ENCODE data around the gene GNG11.

GNG11 gene

GRCh38 chr7:93938293-93938692, 16.8 kb downstream of the GNG11 start:
- no peaks in the 10 kb centered on the region for H3K4me1 ChIP-seq (ENCODE audit: insufficient read depth, insufficient read length)
- TF ChIP-seq SUZ12 (IDR thresholded peaks at IDR 0.05; ENCODE audit: extremely low read depth, insufficient read depth, insufficient read length) (no peak), YY1 (IDR thresholded peaks at IDR 0.05; ENCODE audit: insufficient read depth, insufficient read length) (no peak), ZNF274 (IDR thresholded peaks at IDR 0.05; ENCODE audit: low read depth, low read length) (no peak)
- no peak overlapping the region for H3K4me3 ChIP-seq (ENCODE audit: insufficient read length, low read depth)
- DNase-seq (ENCODE audit: low read depth, low spot score) = no peak
- H3K36me3 ChIP-seq (ENCODE audit: insufficient read depth, insufficient read length, low read length) = no peaks in the 10 kb centered on the region
- no peak overlapping the region for H3K9ac ChIP-seq (ENCODE audit: insufficient read length, low read depth)
- no peaks in the 10 kb centered on the region for H3K9me3 ChIP-seq (ENCODE audit: insufficient read depth, low read length)
- H3K27me3 ChIP-seq (ENCODE audit: insufficient read depth, insufficient read length) = no peaks in the 10 kb centered on the region

GRCh38 chr7:93941945-93942344, 20.4 kb downstream of the GNG11 start:
- Histone ChIP-seq H3K9ac (ENCODE audit: insufficient read length, low read depth) (no peak overlapping the region), H3K36me3 (ENCODE audit: insufficient read depth, insufficient read length, low read length) (no peaks in the 10 kb centered on the region), H3K27me3 (ENCODE audit: insufficient read depth, insufficient read length) (no peaks in the 10 kb centered on the region), H3K4me1 (ENCODE audit: insufficient read depth, insufficient read length) (no peaks in the 10 kb centered on the region), H3K9me3 (ENCODE audit: insufficient read depth, low read length) (no peaks in the 10 kb centered on the region), H3K4me3 (ENCODE audit: insufficient read length, low read depth) (no peak overlapping the region)
- DNase-seq (ENCODE audit: low read depth, low spot score) = no peak
- TF ChIP-seq SUZ12 (IDR thresholded peaks at IDR 0.05; ENCODE audit: extremely low read depth, insufficient read depth, insufficient read length) = no peak
- TF ChIP-seq ZNF274 (IDR thresholded peaks at IDR 0.05; ENCODE audit: low read depth, low read length) = no peak
- TF ChIP-seq YY1 (IDR thresholded peaks at IDR 0.05; ENCODE audit: insufficient read depth, insufficient read length) = no peak

GRCh38 chr7:93943816-93944540, 22.4 kb downstream of the GNG11 start:
- no peak for DNase-seq (ENCODE audit: low read depth, low spot score)
- Histone ChIP-seq H3K27me3 (ENCODE audit: insufficient read depth, insufficient read length) (no peaks in the 10 kb centered on the region), H3K9me3 (ENCODE audit: insufficient read depth, low read length) (no peaks in the 10 kb centered on the region), H3K4me1 (ENCODE audit: insufficient read depth, insufficient read length) (no peaks in the 10 kb centered on the region), H3K4me3 (ENCODE audit: insufficient read length, low read depth) (no peak overlapping the region), H3K36me3 (ENCODE audit: insufficient read depth, insufficient read length, low read length) (no peaks in the 10 kb centered on the region), H3K9ac (ENCODE audit: insufficient read length, low read depth) (no peak overlapping the region)
- TF ChIP-seq YY1 (IDR thresholded peaks at IDR 0.05; ENCODE audit: insufficient read depth, insufficient read length) (no peak), SUZ12 (IDR thresholded peaks at IDR 0.05; ENCODE audit: extremely low read depth, insufficient read depth, insufficient read length) (no peak), ZNF274 (IDR thresholded peaks at IDR 0.05; ENCODE audit: low read depth, low read length) (no peak)

- H3K27me3 ChIP-seq (ENCODE audit: insufficient read depth, insufficient read length) = no peaks in the 10 kb centered on the region
- H3K36me3 ChIP-seq (ENCODE audit: insufficient read depth, insufficient read length, low read length) = no peaks in the 10 kb centered on the region
- no peak overlapping the region for H3K4me3 ChIP-seq (ENCODE audit: insufficient read length, low read depth)
- H3K4me1 ChIP-seq (ENCODE audit: insufficient read depth, insufficient read length) = no peaks in the 10 kb centered on the region
- no peak for DNase-seq (ENCODE audit: low read depth, low spot score)
- TF ChIP-seq YY1 (IDR thresholded peaks at IDR 0.05; ENCODE audit: insufficient read depth, insufficient read length) (no peak), ZNF274 (IDR thresholded peaks at IDR 0.05; ENCODE audit: low read depth, low read length) (no peak), SUZ12 (IDR thresholded peaks at IDR 0.05; ENCODE audit: extremely low read depth, insufficient read depth, insufficient read length) (no peak)
- H3K9me3 ChIP-seq (ENCODE audit: insufficient read depth, low read length) = no peaks in the 10 kb centered on the region
- H3K9ac ChIP-seq (ENCODE audit: insufficient read length, low read depth) = no peak overlapping the region
Measured at GRCh38 chr7:93944673-93945072, 23.1 kb downstream of the GNG11 start.

- Histone ChIP-seq H3K9ac (ENCODE audit: insufficient read length, low read depth) (no peak overlapping the region), H3K4me3 (ENCODE audit: insufficient read length, low read depth) (no peak overlapping the region), H3K9me3 (ENCODE audit: insufficient read depth, low read length) (no peaks in the 10 kb centered on the region), H3K36me3 (ENCODE audit: insufficient read depth, insufficient read length, low read length) (no peaks in the 10 kb centered on the region), H3K27me3 (ENCODE audit: insufficient read depth, insufficient read length) (no peaks in the 10 kb centered on the region), H3K4me1 (ENCODE audit: insufficient read depth, insufficient read length) (no peaks in the 10 kb centered on the region)
- no peak for DNase-seq (ENCODE audit: low read depth, low spot score)
- TF ChIP-seq YY1 (IDR thresholded peaks at IDR 0.05; ENCODE audit: insufficient read depth, insufficient read length) (no peak), SUZ12 (IDR thresholded peaks at IDR 0.05; ENCODE audit: extremely low read depth, insufficient read depth, insufficient read length) (no peak), ZNF274 (IDR thresholded peaks at IDR 0.05; ENCODE audit: low read depth, low read length) (no peak)
Measured at GRCh38 chr7:93945083-93945482, 23.5 kb downstream of the GNG11 start.

GRCh38 chr7:93945756-93946535, 24.4 kb downstream of the GNG11 start:
- Histone ChIP-seq H3K9me3 (ENCODE audit: insufficient read depth, low read length) (no peaks in the 10 kb centered on the region), H3K4me3 (ENCODE audit: insufficient read length, low read depth) (no peak overlapping the region), H3K9ac (ENCODE audit: insufficient read length, low read depth) (no peak overlapping the region), H3K4me1 (ENCODE audit: insufficient read depth, insufficient read length) (no peaks in the 10 kb centered on the region), H3K27me3 (ENCODE audit: insufficient read depth, insufficient read length) (no peaks in the 10 kb centered on the region), H3K36me3 (ENCODE audit: insufficient read depth, insufficient read length, low read length) (no peaks in the 10 kb centered on the region)
- no peak for DNase-seq (ENCODE audit: low read depth, low spot score)
- TF ChIP-seq ZNF274 (IDR thresholded peaks at IDR 0.05; ENCODE audit: low read depth, low read length) = no peak
- no peak for TF ChIP-seq YY1 (IDR thresholded peaks at IDR 0.05; ENCODE audit: insufficient read depth, insufficient read length)
- TF ChIP-seq SUZ12 (IDR thresholded peaks at IDR 0.05; ENCODE audit: extremely low read depth, insufficient read depth, insufficient read length) = no peak

GRCh38 chr7:93948106-93948505, 26.6 kb downstream of the GNG11 start:
- no peak overlapping the region for H3K4me3 ChIP-seq (ENCODE audit: insufficient read length, low read depth)
- H3K27me3 ChIP-seq (ENCODE audit: insufficient read depth, insufficient read length) = no peaks in the 10 kb centered on the region
- H3K9me3 ChIP-seq (ENCODE audit: insufficient read depth, low read length) = no peaks in the 10 kb centered on the region
- no peaks in the 10 kb centered on the region for H3K4me1 ChIP-seq (ENCODE audit: insufficient read depth, insufficient read length)
- TF ChIP-seq ZNF274 (IDR thresholded peaks at IDR 0.05; ENCODE audit: low read depth, low read length) (no peak), SUZ12 (IDR thresholded peaks at IDR 0.05; ENCODE audit: extremely low read depth, insufficient read depth, insufficient read length) (no peak), YY1 (IDR thresholded peaks at IDR 0.05; ENCODE audit: insufficient read depth, insufficient read length) (no peak)
- no peaks in the 10 kb centered on the region for H3K36me3 ChIP-seq (ENCODE audit: insufficient read depth, insufficient read length, low read length)
- DNase-seq (ENCODE audit: low read depth, low spot score) = no peak
- no peak overlapping the region for H3K9ac ChIP-seq (ENCODE audit: insufficient read length, low read depth)
